Raji (cell line): ENCODE data around the gene GNG7.

Source experiments
- POLR2A ChIP-seq: IDR thresholded peaks from 2 replicates; pipeline ENCODE4 v1.6.1; 2011; ENCODE audit warnings: low read depth, low read length, control low read depth; ENCODE audit not compliant: insufficient read depth

GNG7 gene

DNA sequence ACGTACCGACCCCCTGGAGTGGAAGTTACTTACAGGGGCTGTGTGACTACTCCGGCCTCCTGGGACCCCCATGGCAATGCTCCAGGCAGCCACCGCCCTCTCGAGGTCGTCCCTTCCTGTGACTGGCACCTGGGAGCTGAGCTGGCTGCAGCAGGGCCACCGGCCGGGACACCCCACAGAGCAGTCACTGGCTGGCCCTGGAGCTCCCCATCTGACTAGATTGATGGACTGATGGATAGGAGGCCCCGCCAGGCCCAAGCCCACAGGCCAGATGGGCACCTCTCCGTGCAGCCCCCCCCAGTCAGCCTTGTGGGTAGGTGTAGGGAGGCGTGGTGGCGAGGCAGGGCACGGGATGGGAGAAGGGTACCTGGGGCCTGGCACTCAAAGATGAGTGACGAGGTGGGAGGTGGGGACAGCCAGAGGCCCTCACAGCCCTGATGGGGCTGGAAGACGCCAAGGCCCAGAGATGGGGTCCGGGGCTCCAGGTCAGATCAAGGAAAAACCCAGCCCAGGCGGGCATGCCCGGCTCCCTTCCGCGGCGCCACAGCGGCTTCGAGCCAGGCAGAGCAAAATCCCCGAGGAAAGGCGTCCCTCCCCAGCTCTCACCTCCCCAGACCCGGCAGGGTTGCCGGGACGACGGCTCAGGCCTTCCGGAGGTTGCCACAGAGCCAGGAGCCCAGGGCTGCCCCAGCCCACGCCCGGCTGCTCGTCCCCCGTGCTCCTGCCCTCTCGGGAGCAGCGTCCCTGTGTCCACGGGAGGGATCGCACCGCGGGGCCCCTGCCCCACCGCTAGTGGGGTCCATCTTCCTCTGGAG lies 28.9 kb upstream of the GNG7 start:
- no peak for TF ChIP-seq POLR2A

DNA sequence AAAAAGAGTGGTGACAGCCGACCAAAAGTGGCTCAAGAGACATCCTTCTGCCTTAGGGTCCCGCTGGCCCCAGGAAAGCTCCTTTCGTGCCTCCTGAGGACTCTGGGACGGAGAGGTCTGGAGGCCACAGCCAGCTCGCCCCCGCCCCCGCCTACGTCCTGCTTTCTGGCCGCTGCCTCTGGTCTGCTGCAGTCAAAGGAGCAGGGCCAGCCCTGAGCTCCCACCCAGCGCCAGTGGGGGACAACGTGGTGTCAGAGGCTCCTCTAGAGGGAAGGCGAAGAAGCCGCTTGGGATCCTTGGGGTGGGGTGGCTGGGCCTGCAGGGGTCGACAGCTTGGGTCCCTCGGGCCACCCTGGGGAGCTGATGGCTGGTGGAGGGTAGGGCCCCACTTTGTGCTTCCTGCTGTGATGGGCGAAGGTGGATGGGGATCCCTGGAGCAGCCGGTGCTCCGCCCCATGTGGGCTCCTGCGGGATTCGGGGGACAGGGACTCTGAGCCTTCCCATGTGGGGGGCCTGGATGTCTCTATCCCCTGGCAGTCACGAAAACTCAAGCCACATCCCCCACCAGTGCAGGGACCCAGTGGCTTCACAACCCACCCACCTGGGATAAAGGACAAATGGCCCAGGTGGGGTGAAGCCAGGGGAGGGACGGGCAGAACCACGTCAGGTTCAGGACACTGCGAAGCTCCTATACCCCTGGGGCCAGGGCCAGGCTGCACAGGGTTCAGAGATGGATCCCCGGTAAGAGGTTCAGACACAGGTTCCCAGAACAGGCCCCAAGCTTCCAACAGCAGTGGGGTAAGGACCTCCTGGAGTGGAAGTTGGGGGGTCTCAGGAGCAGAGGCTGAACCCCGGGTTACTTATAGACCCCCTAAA lies 27.7 kb upstream of the GNG7 start:
- no peak for TF ChIP-seq POLR2A

DNA sequence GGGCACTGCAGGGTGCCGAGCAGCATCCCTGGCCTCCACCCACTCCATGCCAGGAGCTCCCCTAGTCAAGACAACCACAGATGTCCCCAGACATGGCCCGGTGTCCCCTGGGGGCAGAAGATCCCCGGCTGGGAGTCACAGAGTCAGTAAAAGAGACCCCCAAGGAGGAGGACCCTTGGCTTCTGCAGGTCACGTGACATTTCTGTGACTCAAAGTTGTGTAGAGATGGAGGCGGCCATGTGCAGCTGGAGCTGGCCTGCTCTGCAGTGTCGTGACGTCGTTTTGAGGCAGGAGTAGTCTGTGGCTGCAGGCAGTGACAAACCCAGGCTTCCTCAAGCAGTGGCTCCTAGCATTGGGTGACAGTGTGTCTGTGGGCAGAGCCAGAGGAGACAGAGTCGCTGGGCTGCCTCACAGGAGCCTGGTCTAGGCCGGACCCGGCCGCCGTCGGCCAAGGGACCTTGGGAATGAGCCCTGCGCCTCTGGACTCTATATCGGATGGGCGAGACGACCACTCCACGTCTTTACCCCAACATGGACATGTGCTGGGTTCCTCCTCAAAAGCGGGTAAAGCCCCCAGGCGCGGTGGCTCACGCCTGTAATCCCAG lies 26.4 kb upstream of the GNG7 start:
- TF ChIP-seq POLR2A: no peak

DNA sequence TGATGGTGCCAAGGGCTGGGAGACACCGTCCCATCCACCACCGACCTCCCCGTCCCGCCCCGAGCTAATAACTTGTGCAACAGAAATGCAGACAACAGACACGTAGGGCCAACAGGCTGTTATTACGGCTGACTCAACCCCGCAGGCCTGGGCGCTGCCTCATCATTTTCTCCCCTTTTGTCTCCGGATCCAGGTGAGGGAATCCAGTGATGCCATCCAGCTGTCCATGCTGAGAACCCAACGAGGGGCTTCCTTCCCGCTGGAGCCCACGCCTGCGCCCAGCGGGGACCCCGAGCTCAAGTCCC lies 25.1 kb upstream of the GNG7 start:
- TF ChIP-seq POLR2A: no peak

DNA sequence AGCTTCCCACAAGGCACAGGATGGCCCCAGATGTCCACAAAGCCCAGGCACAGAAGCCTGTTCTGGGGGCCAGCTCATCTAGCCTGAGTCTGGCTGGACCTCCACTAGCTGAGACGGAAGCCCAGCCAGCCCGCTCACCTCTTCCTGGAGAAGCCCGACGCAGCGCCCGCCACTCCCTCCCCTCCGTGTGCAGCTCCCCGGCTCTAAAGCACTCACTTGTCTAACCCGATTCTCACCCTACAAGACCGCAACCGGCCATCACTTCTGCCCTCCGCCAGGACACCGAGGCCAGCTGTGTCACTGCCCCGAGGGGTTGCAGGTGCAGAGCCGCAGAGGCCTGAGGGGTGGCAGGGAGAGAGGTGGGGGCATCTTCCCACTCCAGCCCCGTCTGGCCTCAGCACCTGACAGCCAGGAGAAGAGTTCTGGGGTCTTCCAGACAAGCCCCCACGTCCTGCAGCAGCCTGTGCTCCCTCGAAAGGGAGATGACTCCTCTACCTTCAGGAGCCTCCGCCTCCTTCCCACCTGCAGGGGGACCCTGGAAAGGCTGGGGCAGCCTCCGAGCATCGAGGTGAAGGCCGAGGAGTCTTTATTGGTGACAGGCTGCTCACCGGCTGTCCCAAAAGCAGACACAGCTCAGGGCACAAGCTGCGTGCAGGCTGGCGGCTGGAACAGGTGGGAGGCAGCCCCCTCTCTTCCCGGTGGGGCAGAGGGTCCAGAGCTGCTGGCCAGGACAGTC lies 24.6 kb upstream of the GNG7 start:
- no peak for TF ChIP-seq POLR2A

DNA sequence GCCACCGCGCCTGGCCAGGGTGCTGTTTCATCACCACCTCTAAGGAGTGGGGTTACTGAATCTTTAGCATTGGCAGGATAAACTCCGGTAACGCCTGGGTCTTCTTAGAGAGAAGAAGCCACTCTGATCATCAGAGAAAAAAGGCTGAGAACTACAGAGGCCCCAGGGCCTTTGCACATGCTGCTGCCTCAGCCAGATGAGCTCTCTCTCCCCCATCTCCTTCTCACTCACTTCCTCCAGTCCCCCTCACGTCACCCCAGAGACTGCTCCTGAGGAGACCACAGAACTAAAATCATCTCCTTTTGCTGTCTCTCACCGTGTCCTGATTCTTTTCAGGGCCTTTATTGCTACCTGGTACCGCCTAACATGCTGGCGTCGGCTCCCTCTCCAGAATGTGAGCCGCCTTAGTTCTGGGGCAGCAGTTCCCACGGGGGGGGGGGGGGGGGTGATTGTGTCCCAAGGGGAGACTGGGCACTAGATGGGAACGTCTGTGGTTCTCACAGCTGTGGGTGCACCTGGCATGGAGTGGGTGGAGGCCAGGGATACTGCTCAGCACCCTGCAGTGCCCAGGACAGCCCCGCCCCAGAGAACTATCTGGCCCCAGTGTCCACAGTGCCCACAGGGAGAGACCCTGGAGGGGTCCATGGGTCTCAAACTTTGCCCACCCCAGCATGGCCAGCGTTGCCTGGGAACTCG lies 23.8 kb upstream of the GNG7 start:
- no peak for TF ChIP-seq POLR2A

DNA sequence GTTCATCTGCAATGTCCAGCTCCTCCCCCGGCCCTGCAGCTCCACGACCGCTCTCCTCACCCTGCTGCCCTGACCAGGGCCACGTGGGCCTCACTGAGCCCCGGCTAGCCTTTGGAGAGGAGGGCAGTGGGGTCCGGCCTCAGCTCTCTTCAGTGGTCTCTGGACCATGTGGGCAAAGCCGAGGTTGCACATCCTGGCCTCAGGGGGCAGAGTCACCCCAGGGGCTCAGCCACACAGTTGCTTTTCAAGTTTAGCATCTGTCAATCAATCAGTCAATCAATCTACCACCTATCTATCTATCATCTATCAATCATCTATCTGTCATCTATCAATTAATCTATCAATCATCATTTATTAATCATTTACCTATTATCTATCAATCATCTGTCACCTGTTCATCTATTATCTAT lies 21.7 kb upstream of the GNG7 start:
- TF ChIP-seq POLR2A: no peak

DNA sequence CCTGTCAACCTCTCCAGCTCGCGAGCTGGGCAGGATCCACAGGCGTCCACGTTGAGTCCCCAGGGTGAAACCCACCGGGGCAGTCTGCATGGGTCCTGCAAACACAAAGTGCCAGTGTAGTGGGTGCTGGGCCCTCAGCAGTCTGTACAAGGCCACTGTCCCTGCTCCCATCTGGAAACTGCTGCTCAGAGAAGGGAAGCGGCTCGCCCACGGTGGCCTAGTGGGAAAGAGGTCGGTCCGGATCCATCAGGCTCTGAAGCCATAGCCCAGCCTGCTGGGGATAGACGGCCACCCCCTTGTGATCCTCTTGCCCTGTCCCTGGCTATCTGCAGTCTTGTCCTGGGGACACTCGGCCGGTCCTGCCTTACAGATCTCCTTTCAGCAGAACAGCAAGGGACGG lies 21.3 kb upstream of the GNG7 start:
- no peak for TF ChIP-seq POLR2A

DNA sequence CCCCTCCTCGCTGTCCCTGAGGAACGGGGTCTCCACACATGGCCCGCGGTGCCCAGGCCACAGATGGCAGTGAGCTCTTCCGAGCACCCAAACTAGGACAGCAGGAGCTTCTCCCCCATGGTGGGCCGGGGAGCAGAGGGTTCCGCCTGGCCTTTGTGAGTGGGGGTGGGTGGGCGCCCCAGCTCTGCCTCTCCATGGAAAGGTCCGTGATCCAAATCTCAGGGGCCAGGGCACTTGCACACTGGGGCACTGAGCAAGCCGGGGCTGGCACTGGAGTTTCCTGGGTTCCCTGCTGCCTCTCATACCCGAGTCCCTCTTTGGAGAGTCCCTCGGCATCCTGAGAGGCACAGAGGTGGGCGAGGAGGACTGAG lies 20.8 kb upstream of the GNG7 start:
- TF ChIP-seq POLR2A: no peak

DNA sequence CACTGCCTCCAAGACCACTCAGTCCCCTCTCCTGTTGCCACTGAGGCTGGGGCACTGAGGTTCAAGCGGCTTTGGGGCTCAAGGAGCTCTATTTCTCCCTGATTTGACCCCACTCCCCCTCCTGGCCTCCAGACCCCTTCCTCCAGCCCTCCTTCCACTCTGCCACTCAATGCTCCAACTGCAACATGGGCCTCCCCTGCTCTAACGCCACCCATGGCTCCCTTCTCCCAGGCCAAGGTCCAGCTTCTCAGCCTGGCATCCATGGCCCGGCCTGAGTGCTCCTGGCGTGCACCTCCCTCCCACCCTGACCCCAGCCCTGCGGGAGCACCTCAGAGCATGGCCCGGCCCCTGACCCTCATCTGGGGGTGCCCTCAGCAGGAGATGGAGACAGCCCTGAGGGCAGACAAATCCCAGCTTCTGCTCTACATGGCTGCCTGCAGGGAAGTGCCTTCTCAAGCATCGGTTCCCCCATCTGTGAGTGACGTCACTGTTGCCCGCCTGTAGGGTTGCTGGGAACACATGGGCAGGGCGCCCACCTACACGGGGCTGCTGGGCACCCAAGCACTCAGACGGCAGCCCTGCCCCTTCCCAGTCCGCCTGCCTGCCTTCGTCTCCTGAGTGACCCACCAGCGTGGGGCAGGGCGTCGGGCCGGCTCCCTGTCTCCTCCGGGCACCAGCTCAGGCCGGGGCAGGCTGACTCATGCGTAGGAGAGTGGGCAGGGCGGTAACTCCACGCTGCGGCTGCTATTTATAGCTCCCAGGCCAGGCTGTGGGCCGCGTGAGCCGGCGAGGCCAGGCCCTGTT lies 20.2 kb upstream of the GNG7 start:
- TF ChIP-seq POLR2A: no peak

DNA sequence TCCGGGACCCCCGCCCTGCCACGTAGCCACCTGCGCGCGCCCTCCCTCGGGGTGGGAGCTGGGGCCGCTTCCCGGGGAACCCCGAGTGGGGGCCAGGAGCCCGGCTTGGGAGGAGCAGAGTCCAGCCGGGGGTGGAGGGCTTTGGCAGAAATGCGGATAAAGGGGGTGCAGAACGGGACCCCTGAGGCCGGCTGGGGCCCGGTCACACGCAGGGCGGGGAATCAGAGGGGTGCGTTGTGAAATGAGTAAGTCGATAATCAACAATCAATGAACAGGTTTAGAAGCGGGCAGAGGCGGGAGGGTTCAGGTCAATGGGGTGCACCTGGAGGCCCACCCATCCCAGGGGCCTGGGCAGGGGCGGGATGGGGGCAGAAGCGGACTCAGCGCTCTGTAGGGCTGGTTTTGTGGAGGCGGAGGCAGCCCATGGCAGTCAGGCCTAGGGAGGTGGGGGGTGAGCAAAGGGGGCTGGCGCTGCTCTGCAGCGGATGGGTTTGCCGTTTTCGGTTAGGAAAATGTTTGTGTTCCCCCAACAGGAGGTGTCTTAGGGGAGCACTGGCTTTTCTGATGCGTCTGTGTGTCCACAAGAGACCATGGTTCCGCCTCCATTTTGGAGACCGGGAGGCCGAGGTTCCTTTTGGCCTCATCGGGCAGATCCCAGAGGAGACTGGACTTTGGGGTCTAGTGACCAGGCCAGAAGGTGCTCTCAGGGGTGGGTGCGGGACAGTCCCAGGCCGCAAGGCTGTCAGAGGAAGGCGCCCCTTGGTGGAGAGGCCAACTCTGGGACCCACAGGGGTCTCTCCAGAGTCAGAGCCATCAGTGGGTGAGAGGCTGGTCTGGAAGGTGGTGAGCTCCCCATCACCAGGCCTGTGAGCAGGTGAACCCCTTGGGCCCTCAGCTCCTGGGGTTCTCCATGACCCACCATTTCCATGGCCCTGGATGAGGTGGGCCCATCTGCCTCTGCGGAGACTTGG lies 19.4 kb upstream of the GNG7 start:
- TF ChIP-seq POLR2A: no peak

DNA sequence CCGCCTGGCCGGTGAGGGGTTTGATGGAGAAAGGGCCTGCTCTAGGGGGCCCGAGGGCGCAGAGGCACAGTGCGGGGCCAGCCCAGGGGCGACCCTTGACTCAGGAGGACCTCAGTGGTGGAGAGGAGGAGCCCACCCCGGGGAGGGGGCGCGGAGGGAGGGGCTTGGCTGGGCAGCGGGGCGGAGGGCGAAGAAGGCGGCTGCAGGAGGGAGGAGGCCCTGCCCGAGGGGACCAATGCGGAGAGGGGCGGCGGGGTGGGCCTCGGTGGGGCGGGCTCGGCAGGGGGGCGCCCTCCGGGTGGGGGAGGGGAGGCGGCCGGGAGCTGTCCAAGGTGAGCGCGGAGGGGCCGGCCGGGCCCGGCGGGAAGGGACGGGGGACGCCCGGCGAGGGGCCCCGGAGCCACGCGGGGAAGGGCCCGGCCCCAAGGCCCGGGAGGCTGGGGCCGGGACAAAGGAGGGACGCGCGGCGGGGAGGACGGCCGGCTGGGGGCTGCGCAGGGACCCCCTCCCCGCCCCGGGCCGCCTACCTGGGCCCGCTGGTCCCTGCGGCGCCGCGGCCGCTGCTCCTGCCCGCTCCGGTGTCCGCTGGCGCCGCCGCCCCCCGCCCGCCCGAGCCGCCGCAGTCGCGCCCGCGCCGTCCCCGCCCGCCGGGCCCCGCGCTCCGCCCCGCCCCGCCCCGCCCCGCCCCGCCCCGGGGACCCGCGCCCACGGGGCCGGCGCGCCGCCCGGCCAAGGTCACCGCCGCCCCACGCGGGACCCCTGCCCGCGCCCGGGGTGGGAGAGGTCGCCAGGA lies 18.5 kb upstream of the GNG7 start, which contains the start of gene DIRAS1:
DIRAS1 (minus strand) TSS at position 596 of the 793 bp plus-strand sequence. CDS start 3,566 bp downstream, outside the sequence.
- no peak for TF ChIP-seq POLR2A
